ENCODE data around the gene ZNF222. TPM values are rescaled to one million over a fixed set of nuclear protein-coding genes. Genes with fewer than 3 reads are reported as not detected.

Gene ZNF222
- total RNA-seq, 1 experiment from 2014 or later = 9.3 TPM

- Histone ChIP-seq H3K27ac (ENCODE audit: low read depth, low read length, poor library complexity, severe bottlenecking) (no peak overlapping the region), H3K27me3 (replicated peaks; ENCODE audit: insufficient read depth, low read depth, low read length, poor library complexity) (no peaks in the 10 kb centered on the region), H3K4me3 (ENCODE audit: low read depth, low read length, poor library complexity, severe bottlenecking) (no peak overlapping the region), H3K36me3 (ENCODE audit: insufficient read depth, low read length, poor library complexity, severe bottlenecking) (peaks cover 37% of the 10 kb centered on the region), H3K9me3 (ENCODE audit: low read depth, low read length, poor library complexity, severe bottlenecking) (peaks cover 30% of the 10 kb centered on the region), H3K4me1 (ENCODE audit: insufficient read depth, low read length, poor library complexity, severe bottlenecking) (peaks cover 3% of the 10 kb centered on the region)
- DNase-seq (ENCODE audit: low spot score) = no peak
- CTCF ChIA-PET = no interaction called here
- no TSS peak for BruUV-seq (replicated peaks)
- intact Hi-C loops (cut with micrococcal nuclease; ENCODE audit: unreplicated experiment) = no loop called here
- TF ChIP-seq EZH2 (IDR thresholded peaks at IDR 0.05; ENCODE audit: borderline replicate concordance, low read depth, low read length, poor library complexity, severe bottlenecking) = no peak
- TF ChIP-seq CTCF (conservative IDR thresholded peaks at IDR 0.05; ENCODE audit: low read depth, low read length) = no peak
- POLR2A ChIA-PET (ENCODE audit: low non-redundant PET) = no interaction called here
Observed at GRCh38 chr19:44005973-44006372, 19.2 kb upstream of the ZNF222 start.

- CTCF ChIA-PET = no interaction called here
- peaks cover 43% of the 10 kb centered on the region for H3K9me3 ChIP-seq (ENCODE audit: low read depth, low read length, poor library complexity, severe bottlenecking)
- H3K27me3 ChIP-seq (replicated peaks; ENCODE audit: insufficient read depth, low read depth, low read length, poor library complexity) = no peaks in the 10 kb centered on the region
- H3K4me3 ChIP-seq (ENCODE audit: low read depth, low read length, poor library complexity, severe bottlenecking) = no peak overlapping the region
- peaks cover 51% of the 10 kb centered on the region for H3K36me3 ChIP-seq (ENCODE audit: insufficient read depth, low read length, poor library complexity, severe bottlenecking)
- H3K4me1 ChIP-seq (ENCODE audit: insufficient read depth, low read length, poor library complexity, severe bottlenecking) = peaks cover 3% of the 10 kb centered on the region
- no TSS peak for BruUV-seq (replicated peaks)
- H3K27ac ChIP-seq (ENCODE audit: low read depth, low read length, poor library complexity, severe bottlenecking) = no peak overlapping the region
- TF ChIP-seq CTCF (conservative IDR thresholded peaks at IDR 0.05; ENCODE audit: low read depth, low read length) (no peak), EZH2 (IDR thresholded peaks at IDR 0.05; ENCODE audit: borderline replicate concordance, low read depth, low read length, poor library complexity, severe bottlenecking) (no peak)
- POLR2A ChIA-PET (ENCODE audit: low non-redundant PET) = no interaction called here
- intact Hi-C loops (cut with micrococcal nuclease; ENCODE audit: unreplicated experiment) = no loop called here
- DNase-seq (ENCODE audit: low spot score) = no peak
Observed at GRCh38 chr19:44007473-44007872, 17.7 kb upstream of the ZNF222 start.

GRCh38 chr19:44010468-44010867 lies 14.7 kb upstream of the ZNF222 start:
- Histone ChIP-seq H3K9me3 (ENCODE audit: low read depth, low read length, poor library complexity, severe bottlenecking) (peaks cover 43% of the 10 kb centered on the region), H3K27ac (ENCODE audit: low read depth, low read length, poor library complexity, severe bottlenecking) (no peak overlapping the region), H3K4me3 (ENCODE audit: low read depth, low read length, poor library complexity, severe bottlenecking) (no peak overlapping the region), H3K36me3 (ENCODE audit: insufficient read depth, low read length, poor library complexity, severe bottlenecking) (peaks cover 51% of the 10 kb centered on the region), H3K4me1 (ENCODE audit: insufficient read depth, low read length, poor library complexity, severe bottlenecking) (no peaks in the 10 kb centered on the region), H3K27me3 (replicated peaks; ENCODE audit: insufficient read depth, low read depth, low read length, poor library complexity) (no peaks in the 10 kb centered on the region)
- ChIA-PET CTCF (no interaction called here), POLR2A (ENCODE audit: low non-redundant PET) (no interaction called here)
- intact Hi-C loops (cut with micrococcal nuclease; ENCODE audit: unreplicated experiment) = no loop called here
- no peak for DNase-seq (ENCODE audit: low spot score)
- TF ChIP-seq CTCF (conservative IDR thresholded peaks at IDR 0.05; ENCODE audit: low read depth, low read length) (no peak), EZH2 (IDR thresholded peaks at IDR 0.05; ENCODE audit: borderline replicate concordance, low read depth, low read length, poor library complexity, severe bottlenecking) (no peak)
- no TSS peak for BruUV-seq (replicated peaks)

All from A673 (cell line).